GM10266 (cell line): ENCODE data around the gene PPP1CC.
A peak's percentile ranks its signal among the peaks of the same experiment; 100 is the strongest.

Experiments
- DNase-seq: peaks from one replicate; pipeline ENCODE4 v3.0.0; 2012; ENCODE audit errors: extremely low spot score
- CTCF ChIP-seq: IDR thresholded peaks from 2 replicates; pipeline ENCODE4 v1.5.1; 2012; ENCODE audit warnings: mild to moderate bottlenecking, low read depth; ENCODE audit not compliant: control insufficient read depth, insufficient read depth; ENCODE audit errors: missing control alignments

The PPP1CC gene

GRCh38 chr12:110742718-110743570 is at the start of gene PPP1CC:
Gene PPP1CC, minus strand, starts transcription at chr12:110742891. Its CDS starts 184 bp downstream, at chr12:110742707.
- no peak for TF ChIP-seq CTCF
- DNase-seq = peak; percentile 97

GRCh38 chr12:110791589-110791988 is 48.9 kb upstream of the PPP1CC start:
- DNase-seq = peak; percentile 19
- TF ChIP-seq CTCF = no peak

GRCh38 chr12:110790301-110790700 is 47.6 kb upstream of the PPP1CC start:
- TF ChIP-seq CTCF = no peak
- no peak for DNase-seq

GRCh38 chr12:110786012-110786411 is 43.3 kb upstream of the PPP1CC start:
- no peak for DNase-seq
- no peak for TF ChIP-seq CTCF

- no peak for TF ChIP-seq CTCF
- DNase-seq = no peak
These were observed 42.5 kb upstream of the PPP1CC start for GRCh38 chr12:110785240-110785639.

- no peak for TF ChIP-seq CTCF
- DNase-seq = no peak
These were observed 40.2 kb upstream of the PPP1CC start for GRCh38 chr12:110782922-110783321.

- no peak for TF ChIP-seq CTCF
These were observed 39.4 kb upstream of the PPP1CC start for GRCh38 chr12:110782094-110782493.

More at GRCh38 chr12:110782094-110782493, 39.4 kb upstream of the PPP1CC start:
- DNase-seq = no peak
